NB4 (cell line): ENCODE measurements around the gene ELL.

Experiments
- DNase-seq: peaks from one replicate; pipeline ENCODE4 v3.0.0; 2010; ENCODE audit warnings: low read depth
- H3K4me3 ChIP-seq: one replicate; pipeline ENCODE4 v1.5.1; 2011; ENCODE audit warnings: mild to moderate bottlenecking, low read depth, low read length, moderate library complexity
- MAX ChIP-seq: IDR thresholded peaks from 2 replicates; pipeline ENCODE4 v1.6.1; 2011; ENCODE audit warnings: low read depth, low read length
- MYC ChIP-seq: IDR thresholded peaks from 2 replicates; pipeline ENCODE4 v1.6.1; 2011; ENCODE audit warnings: low read depth, low read length
- POLR2A ChIP-seq: IDR thresholded peaks from 2 replicates; pipeline ENCODE4 v1.6.1; 2011; ENCODE audit warnings: mild to moderate bottlenecking; ENCODE audit not compliant: insufficient read length; ENCODE audit errors: extremely low read depth
- TF ChIP-seq, protein P1 (sequence below): IDR thresholded peaks from one replicate; pipeline ENCODE4 v1.5.1; 2012; ENCODE audit warnings: low read depth, low read length

Gene ELL

DNA sequence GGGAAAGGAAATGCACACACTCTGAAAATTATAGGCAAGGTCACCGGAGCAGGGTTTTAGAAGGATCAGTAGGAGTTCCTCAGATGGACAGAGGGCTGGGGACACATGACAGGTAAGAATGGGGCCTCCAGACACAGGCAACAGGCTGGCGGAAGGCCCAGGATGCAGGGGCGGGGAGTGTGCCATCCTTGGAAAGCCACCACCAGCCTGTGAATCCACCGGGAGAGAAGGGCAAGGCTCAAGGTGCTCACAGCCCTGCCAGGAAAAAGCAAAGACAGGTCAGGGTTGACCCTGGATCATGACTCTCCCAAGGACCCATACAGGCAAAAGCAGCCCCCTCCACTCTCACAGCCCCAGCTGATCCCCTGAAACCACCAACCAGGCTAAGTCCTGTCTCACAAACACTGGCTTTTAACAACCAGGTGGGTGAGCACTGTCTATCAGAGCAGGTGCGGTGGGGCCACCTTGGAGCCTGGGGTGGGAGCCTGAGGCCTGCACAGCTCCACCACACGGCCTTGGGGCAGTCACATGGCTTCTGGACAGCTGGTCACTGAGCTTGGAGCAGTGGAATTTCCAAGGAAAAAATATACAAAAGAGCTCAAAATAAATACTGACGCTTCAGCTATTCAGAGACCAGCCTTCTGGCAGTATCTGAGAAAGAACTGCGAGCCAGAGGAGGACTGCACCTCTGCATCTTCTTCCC lies 48.7 kb downstream of the ELL start:
- no peak for DNase-seq
- TF ChIP-seq POLR2A (no peak), MYC (no peak), MAX (no peak)
- TF ChIP-seq, protein P1, sequence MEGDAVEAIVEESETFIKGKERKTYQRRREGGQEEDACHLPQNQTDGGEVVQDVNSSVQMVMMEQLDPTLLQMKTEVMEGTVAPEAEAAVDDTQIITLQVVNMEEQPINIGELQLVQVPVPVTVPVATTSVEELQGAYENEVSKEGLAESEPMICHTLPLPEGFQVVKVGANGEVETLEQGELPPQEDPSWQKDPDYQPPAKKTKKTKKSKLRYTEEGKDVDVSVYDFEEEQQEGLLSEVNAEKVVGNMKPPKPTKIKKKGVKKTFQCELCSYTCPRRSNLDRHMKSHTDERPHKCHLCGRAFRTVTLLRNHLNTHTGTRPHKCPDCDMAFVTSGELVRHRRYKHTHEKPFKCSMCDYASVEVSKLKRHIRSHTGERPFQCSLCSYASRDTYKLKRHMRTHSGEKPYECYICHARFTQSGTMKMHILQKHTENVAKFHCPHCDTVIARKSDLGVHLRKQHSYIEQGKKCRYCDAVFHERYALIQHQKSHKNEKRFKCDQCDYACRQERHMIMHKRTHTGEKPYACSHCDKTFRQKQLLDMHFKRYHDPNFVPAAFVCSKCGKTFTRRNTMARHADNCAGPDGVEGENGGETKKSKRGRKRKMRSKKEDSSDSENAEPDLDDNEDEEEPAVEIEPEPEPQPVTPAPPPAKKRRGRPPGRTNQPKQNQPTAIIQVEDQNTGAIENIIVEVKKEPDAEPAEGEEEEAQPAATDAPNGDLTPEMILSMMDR: no peak
- no peak overlapping the region for H3K4me3 ChIP-seq

GRCh38 chr19:18470787-18471186 lies 51.1 kb downstream of the ELL start:
- no peak for DNase-seq
- TF ChIP-seq MYC: no peak
- TF ChIP-seq POLR2A: no peak
- TF ChIP-seq MAX: no peak
- TF ChIP-seq, protein P1: no peak
- no peak overlapping the region for H3K4me3 ChIP-seq

- no peak overlapping the region for H3K4me3 ChIP-seq
- DNase-seq: peak; percentile 72
- TF ChIP-seq, protein P1: peak; percentile 75
- no peak for TF ChIP-seq POLR2A
Measured at GRCh38 chr19:18469069-18469846, 52.6 kb downstream of the ELL start.

- DNase-seq: no peak
- no peak overlapping the region for H3K4me3 ChIP-seq
- TF ChIP-seq, protein P1: no peak
- TF ChIP-seq MAX (no peak), POLR2A (no peak), MYC (no peak)
Measured at GRCh38 chr19:18468517-18468916, 53.4 kb downstream of the ELL start.

DNA sequence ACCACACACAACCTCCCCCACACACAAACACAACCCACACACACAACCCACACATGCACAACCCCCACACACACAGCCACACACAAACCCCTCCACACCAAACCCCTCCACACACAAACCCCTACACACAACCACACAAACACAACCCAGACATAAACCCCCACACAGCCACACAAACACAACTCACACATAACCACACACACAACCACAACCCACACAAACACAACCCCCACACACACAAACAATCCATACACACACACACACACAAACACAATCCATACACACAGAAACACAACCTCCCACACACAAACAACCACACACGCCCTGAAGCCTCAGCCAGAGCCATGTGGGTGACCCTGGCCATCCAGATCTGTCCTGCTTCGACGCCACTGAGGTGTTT lies 53.9 kb downstream of the ELL start:
- DNase-seq: no peak
- H3K4me3 ChIP-seq: no peak overlapping the region
- TF ChIP-seq POLR2A: no peak
- TF ChIP-seq, protein P1: no peak
- no peak for TF ChIP-seq MYC
- no peak for TF ChIP-seq MAX
